ENCODE data around the gene ABCB9.
A peak's percentile ranks its signal among the peaks of the same experiment; 100 is the strongest.
"Not testable (repeated sequence)": the region's sequence is repeated elsewhere in the genome, so short reads cannot be mapped to it uniquely, and the experiment has no call there.

ABCB9 gene

DNA sequence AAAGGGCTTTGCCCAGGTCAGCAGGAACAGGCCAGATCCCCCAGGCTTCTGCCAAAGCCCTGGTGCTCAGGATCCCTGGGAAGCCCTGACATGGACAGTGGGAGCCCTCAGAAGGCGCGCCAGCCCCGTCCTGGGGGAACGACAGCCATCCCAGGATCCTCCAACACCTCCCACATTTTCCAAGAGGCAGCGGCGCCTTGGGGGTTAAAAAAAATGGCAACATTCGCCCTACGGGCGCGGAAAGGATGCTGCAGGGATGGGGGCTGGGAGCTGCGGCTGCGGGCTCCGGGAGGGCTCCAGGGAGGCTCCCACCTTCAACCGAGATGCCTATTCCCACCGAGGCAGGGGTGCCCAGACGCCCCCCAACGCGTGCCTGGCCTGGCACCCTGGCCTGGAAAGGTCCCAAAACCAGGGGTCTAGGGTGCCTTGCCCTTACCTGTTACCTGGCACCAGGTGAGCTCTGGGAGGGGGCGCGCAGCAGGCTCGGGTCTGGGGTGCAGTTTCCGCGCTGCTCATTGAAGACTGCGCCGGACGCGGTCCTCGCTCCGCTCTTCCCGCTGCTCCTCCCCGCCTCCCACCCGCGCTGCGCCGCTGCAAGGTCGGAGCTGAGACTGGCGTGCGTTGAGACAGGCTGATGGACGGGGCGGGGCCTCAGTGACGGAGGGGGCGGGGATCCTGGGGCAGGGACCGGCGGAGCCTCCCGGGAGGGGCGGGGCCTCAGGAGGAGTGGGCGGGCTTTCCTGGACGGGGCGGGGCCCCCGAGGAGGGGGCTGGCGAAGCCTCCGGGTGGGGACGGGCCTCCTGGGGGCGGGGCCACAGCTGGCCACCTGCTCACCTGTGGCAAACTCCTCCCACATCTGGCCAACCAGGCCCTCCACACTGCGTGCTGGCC lies at the start of gene ABCB9:
Gene ABCB9, minus strand, starts transcription at position 613 of the 892 bp plus-strand sequence. CDS start 6,228 bp downstream, outside the sequence.
- DNase-seq, result peak; percentile 93

- not testable (repeated sequence) for DNase-seq
These were observed 48.2 kb upstream of the ABCB9 start for GRCh38 chr12:123014473-123014872.

DNA sequence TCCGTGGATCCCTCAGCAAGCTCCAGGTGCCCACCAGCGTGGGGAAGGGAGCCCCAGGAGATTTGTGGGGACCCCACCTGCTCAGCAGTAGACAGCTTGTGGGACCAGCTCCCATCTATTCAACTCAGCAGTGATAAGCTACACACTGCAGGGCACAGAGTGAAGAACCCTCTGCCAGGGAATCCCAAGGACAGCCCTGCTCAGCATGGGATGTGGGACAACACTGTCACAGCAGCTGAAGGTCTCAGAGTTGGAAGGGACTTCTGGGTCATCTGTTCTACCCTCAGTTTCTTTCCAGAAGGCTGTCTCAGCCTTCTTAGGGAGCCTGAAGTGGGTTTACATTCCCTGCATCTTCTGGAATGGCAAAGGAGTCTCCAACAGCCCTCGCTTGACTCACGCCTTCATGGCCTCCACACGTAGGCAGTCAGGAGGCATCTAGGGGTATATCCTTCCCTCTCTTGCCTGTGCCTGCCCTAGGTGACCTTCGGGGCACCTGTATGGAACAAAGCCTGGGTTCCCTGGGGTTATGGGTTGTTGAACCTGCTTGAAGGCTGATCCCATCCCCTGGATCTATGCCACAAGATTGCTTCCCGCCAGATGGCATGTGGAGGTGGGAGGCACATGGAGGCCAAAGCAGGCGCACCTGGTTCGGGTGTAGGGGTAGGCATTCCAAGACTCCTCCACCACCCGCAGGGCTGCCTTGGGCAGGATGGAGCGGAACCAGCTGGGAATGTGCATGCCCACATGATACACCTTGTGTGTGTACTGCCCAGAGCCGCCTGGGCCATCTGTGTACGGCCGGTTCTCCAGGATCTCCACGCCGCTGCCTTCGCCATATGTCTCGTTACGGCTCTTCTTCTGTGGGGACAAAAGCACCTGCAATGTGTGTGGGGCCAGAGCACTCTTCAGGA lies 47.2 kb upstream of the ABCB9 start:
- DNase-seq, result no peak

- no peak for DNase-seq
These were observed 45.4 kb upstream of the ABCB9 start for GRCh38 chr12:123011701-123012100.

DNA sequence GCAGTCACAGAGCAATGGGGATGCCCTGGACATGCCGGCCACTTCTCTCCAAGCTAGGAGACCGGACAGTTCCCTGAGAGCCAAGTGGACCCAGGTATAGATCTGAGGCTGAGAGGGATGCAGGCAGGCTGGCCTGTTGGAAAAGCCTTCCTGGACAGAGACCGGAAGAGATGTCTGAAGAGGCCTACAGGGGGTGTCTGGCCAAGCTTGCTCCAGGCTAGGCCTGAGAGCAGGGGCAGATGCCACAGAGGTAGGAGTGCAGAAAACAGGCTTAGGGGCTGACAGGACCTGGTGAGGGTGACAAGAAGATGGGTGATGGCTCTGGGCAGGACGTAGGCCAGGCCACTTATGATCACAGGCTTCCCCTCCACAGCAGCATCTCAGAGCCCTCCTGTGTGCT lies 44.4 kb upstream of the ABCB9 start:
- DNase-seq, result no peak

DNA sequence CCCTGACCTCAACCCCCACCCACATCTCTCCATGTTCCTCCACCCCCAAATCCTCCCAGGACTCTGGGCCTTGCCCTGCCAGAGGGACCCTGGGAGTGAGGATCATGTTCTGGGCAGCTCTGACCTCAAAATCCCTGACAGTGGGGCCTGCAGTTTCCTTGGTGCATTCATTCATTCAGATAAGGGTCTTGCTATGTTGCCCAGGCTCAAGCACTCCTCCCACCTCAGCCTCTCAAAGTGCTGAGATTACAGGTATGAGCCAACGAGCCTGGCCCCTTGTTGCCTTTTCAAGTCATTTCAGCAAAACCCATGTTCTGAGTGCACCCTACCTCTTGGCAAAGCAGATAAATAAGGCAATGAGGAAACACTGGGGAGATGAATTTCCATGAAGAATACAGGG lies 43.8 kb upstream of the ABCB9 start:
- DNase-seq, result no peak

- no peak for DNase-seq
These were observed 40.7 kb upstream of the ABCB9 start for GRCh38 chr12:123006977-123007376.

GRCh38 chr12:123005081-123005626 lies 38.9 kb upstream of the ABCB9 start:
- DNase-seq, result no peak

- no peak for DNase-seq
These were observed 38.0 kb upstream of the ABCB9 start for GRCh38 chr12:123004287-123004686.

GRCh38 chr12:123003257-123003656 lies 37.0 kb upstream of the ABCB9 start:
- DNase-seq, result no peak

DNA sequence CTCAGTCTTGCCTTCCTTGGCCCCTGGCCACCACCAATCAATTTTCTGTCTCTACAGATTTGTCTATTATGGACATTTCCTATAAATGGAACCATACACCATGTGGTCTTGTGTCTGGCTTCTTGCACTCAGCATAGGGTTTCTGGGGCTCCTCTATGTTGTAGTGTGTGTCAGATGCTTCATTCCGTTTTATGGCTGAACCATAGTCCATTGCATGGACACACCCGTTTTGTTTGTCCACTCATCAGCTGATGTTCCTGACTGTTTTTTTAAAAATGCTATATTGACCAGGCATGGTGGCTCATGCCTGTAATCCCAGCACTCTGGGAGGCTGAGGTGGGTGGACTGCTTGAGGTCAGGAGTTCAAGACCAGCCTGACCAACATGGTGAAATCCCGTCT lies 35.2 kb upstream of the ABCB9 start:
- DNase-seq, result no peak

DNA sequence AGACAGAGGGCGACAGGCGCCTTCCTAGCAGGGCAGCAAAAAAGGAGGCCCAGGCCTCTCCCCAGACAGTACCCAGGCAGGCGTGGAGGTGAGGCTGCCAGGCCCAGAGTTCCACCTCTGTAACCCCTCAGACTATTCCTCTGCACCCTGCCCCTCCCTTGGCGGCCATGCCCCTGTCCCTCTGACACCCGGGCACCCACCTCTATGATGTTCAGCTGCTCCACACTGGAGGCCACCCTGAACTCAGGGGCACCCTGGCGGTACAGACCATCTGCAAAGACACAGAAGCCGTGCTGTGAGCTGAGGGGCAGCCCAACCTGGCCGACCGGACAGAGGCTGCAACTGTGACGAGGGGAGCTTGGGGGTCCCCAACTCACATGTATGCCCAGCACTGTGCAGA lies 34.3 kb upstream of the ABCB9 start:
- DNase-seq, result no peak

- no peak for DNase-seq
These were observed 33.7 kb upstream of the ABCB9 start for GRCh38 chr12:122999986-123000420.

DNA sequence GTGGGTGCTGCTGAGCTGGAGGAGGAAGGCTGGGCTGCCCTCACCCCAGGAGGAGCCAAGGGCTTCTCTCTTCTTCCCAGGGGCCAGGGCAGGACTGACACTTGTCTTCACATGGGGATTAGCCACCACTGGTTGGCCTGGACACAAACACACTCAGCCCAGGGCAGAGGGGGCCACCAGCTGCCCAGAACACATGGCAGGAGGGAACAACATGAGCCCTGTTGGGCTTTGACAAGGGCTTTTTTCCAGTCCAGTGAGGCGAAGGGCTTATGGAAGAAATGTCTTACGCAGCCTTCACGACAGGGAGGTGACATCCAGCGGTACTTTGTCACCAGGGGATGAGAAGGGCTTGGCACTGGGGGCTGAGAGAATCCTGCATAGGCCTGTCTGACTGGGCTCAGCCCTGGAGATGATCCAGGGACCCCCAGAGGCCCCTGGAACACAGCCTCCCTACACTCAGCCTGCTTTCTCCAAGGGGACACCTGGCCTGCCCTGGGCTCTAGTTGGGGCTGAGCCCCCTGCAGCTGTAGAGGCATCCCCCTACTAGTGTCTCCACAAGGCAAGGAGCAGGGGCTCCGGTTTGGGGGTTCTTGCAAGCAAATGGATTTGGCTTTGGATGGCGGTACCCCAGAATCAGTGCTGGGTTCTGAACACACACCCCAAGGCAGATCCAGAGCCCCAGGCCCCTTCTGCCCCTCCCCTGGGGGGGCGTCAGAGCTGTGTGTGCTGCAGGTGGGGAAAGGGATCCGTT lies 33.1 kb upstream of the ABCB9 start:
- no peak for DNase-seq

- DNase-seq, result no peak
These were observed 32.1 kb upstream of the ABCB9 start for GRCh38 chr12:122998316-122998715.

- no peak for DNase-seq
These were observed 31.3 kb upstream of the ABCB9 start for GRCh38 chr12:122997343-122998250.

- no peak for DNase-seq
These were observed 30.5 kb upstream of the ABCB9 start for GRCh38 chr12:122996621-122997342.

DNA sequence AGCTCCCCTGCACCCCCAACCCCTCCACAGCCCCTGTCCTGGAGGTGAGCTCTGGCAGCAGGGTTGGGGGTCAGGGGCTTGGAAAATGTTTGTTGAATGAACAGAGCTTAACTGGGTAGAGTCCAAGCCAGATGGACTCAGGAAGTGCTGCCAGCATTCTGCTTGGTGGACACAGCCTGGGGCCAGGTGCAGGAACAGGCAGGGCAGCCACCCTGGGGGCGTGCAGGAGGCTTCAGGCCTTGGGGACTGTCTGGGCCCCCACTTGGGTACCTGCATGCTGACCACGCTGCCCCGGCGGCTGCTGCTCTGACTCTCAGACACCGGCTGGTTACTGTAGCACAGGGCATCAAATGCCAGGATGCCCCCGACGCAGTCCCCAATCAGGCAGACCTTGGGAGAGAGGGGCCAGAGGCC lies 29.9 kb upstream of the ABCB9 start:
- DNase-seq, result no peak

GRCh38 chr12:122995503-122996187 lies 29.4 kb upstream of the ABCB9 start:
- DNase-seq, result no peak
